Mucosa of rectum (tissue), 2 donors: ENCODE results near the gene STARD10.
A peak's percentile ranks its signal among the peaks of the same experiment; 100 is the strongest.

Experiments used
- H3K27ac ChIP-seq, 2 donors: one replicate each; pipeline ENCODE4 v1.7.0; 2013; ENCODE audit warnings: inconsistent platforms in 2 of 2, low read depth in 2 of 2, low read length in 2 of 2
- H3K27me3 ChIP-seq, 2 donors: one replicate each; pipeline ENCODE4 v1.7.0; 2013; ENCODE audit warnings: low read length in 2 of 2; ENCODE audit not compliant: control insufficient read depth in 2 of 2, insufficient read depth in 2 of 2
- H3K36me3 ChIP-seq, 2 donors: one replicate each; pipeline ENCODE4 v1.7.0; 2013; ENCODE audit warnings: low read length in 2 of 2; ENCODE audit not compliant: control insufficient read depth in 2 of 2, insufficient read depth in 2 of 2
- H3K4me1 ChIP-seq, 2 donors: one replicate each; pipeline ENCODE4 v1.7.0; 2013; ENCODE audit warnings: low read length in 2 of 2, mild to moderate bottlenecking in 1 of 2; ENCODE audit not compliant: control insufficient read depth in 2 of 2, insufficient read depth in 2 of 2
- H3K4me3 ChIP-seq, 2 donors: one replicate each; pipeline ENCODE4 v1.7.0; 2013; ENCODE audit warnings: low read length in 2 of 2
- H3K9ac ChIP-seq, 2 donors: one replicate each; pipeline ENCODE4 v1.7.0; 2013; ENCODE audit warnings: low read length in 2 of 2, low read depth in 1 of 2, mild to moderate bottlenecking in 1 of 2
- H3K9me3 ChIP-seq, 2 donors: one replicate each; pipeline ENCODE4 v1.7.0; 2013; ENCODE audit warnings: low read length in 2 of 2; ENCODE audit not compliant: control insufficient read depth in 2 of 2
- donor health status: healthy.
- donor health status: Normal muscosa, but diverticular disease.

Gene STARD10

GRCh38 chr11:72766152-72766902, 27.5 kb downstream of the STARD10 start:
- H3K27ac ChIP-seq, result no peak overlapping the region
- H3K9me3 ChIP-seq, result no peaks in the 10 kb centered on the region
- no peaks in the 10 kb centered on the region for H3K27me3 ChIP-seq
- peaks cover 13 to 17% of the 10 kb centered on the region in 2 donors for H3K4me1 ChIP-seq
- no peak overlapping the region for H3K4me3 ChIP-seq
- H3K36me3 ChIP-seq, result peaks cover 18 to 24% of the 10 kb centered on the region in 2 donors
- no peak overlapping the region for H3K9ac ChIP-seq

GRCh38 chr11:72764503-72764902, 29.3 kb downstream of the STARD10 start:
- Histone ChIP-seq H3K9me3 (no peaks in the 10 kb centered on the region), H3K4me1 (peaks cover 12 to 17% of the 10 kb centered on the region in 2 donors), H3K27ac (peak overlapping the region; percentile 63 to 65), H3K36me3 (peaks cover 15% of the 10 kb centered on the region in 2 donors), H3K9ac (peak overlapping the region in 1 of 2 donors; percentile 39), H3K4me3 (peak overlapping the region in 1 of 2 donors; percentile 13), H3K27me3 (no peaks in the 10 kb centered on the region)

DNA sequence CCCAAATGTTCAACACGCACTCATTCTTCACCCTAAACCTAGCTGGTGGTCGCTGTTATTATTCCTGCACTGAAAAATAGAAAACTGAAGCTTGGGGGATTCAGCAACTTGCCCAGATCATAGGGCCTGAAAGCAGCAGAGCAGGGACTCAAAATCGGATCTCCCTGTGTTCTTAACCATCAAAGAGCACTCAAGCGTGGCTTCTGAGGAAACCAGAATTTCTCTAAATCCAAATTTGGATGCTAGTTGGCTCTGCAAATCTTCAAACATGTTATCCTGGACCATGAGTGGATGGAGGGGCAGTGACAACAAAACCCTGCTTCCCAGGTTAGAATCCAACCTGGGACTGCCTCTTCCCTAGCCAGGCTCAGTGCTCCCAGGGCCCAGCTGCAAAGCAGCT, 30.0 kb downstream of the STARD10 start:
- peaks cover 14 to 21% of the 10 kb centered on the region in 2 donors for H3K4me1 ChIP-seq
- H3K27ac ChIP-seq, result no peak overlapping the region
- H3K4me3 ChIP-seq, result no peak overlapping the region
- H3K9me3 ChIP-seq, result no peaks in the 10 kb centered on the region
- no peaks in the 10 kb centered on the region for H3K27me3 ChIP-seq
- H3K36me3 ChIP-seq, result peaks cover 19 to 21% of the 10 kb centered on the region in 2 donors
- H3K9ac ChIP-seq, result peak overlapping the region in 1 of 2 donors; percentile 39

DNA sequence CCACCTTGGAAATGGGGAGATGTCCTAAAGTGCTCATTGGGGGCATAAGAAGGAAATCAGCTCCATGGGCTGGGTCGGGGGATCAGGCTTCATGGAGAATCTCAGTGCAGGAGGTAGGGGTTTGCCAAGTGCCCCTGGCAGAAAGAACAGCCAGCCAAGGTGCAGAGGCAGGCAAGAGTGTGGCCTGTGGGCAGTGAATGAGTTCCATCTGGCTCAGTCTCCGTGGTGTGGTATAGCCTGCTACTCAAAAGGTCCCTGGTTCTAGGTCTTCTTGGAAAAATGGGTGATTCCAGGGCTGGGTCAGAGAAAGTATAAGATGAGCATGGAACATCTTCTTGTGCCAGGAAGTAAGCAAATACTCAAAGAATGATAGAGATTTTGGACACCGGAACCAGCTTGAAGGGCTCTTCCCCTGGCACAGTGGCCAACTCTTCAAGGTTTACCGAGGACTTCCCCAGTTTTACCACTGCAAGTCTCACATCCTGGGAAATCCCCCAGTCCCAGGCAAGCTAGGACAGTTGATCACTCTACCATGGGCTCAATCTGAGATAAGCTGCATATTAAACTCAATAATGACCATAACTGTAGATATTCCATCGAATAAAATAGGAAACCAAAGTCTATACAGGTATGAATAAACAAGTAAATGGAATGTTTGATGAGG, 31.1 kb downstream of the STARD10 start:
- H3K4me3 ChIP-seq, result no peak overlapping the region
- H3K9me3 ChIP-seq, result no peaks in the 10 kb centered on the region
- H3K36me3 ChIP-seq, result peaks cover 26 to 27% of the 10 kb centered on the region in 2 donors
- H3K9ac ChIP-seq, result no peak overlapping the region
- H3K4me1 ChIP-seq, result peaks cover 14 to 21% of the 10 kb centered on the region in 2 donors
- no peak overlapping the region for H3K27ac ChIP-seq
- no peaks in the 10 kb centered on the region for H3K27me3 ChIP-seq

GRCh38 chr11:72760539-72761405, 33.1 kb downstream of the STARD10 start:
- Histone ChIP-seq H3K4me3 (no peak overlapping the region), H3K27ac (no peak overlapping the region), H3K27me3 (no peaks in the 10 kb centered on the region), H3K36me3 (peaks cover 37 to 42% of the 10 kb centered on the region in 2 donors), H3K9me3 (no peaks in the 10 kb centered on the region), H3K4me1 (peaks cover 12 to 17% of the 10 kb centered on the region in 2 donors), H3K9ac (no peak overlapping the region)

DNA sequence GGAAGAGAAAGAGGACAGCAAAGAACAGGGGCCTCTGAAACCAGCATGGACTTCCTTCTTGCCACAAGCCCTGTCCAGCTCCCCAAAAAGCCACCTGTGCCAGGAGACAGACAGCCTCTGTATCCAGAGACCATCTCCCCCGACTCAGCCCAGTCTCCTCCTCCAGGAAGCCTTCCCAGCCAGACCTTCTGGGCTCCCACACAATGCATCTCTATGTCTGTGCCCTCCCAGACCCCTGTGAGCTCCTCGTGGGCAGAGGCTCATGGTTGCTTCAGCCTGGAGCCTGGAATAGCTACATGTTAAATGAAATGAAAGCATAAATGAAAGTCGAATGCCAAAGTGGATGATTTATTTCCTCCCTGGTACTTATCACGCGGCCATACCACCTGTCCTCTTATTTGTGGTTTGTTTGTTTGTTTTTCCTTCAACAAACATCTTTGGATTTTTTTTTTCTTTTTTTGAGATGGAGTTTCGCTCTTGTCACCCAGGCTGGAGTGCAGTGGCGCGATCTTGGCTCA, 34.3 kb downstream of the STARD10 start:
- peaks cover 8 to 17% of the 10 kb centered on the region in 2 donors for H3K4me1 ChIP-seq
- no peaks in the 10 kb centered on the region for H3K27me3 ChIP-seq
- H3K4me3 ChIP-seq, result no peak overlapping the region
- H3K9ac ChIP-seq, result no peak overlapping the region
- no peak overlapping the region for H3K27ac ChIP-seq
- H3K9me3 ChIP-seq, result no peaks in the 10 kb centered on the region
- peaks cover 39 to 46% of the 10 kb centered on the region in 2 donors for H3K36me3 ChIP-seq

- H3K9ac ChIP-seq, result peak overlapping the region in 1 of 2 donors; percentile 6
- H3K4me3 ChIP-seq, result no peak overlapping the region
- H3K9me3 ChIP-seq, result no peaks in the 10 kb centered on the region
- peak overlapping the region in 1 of 2 donors; percentile 16 for H3K27ac ChIP-seq
- no peaks in the 10 kb centered on the region for H3K27me3 ChIP-seq
- H3K4me1 ChIP-seq, result peaks cover 3 to 12% of the 10 kb centered on the region in 2 donors
- peaks cover 39 to 49% of the 10 kb centered on the region in 2 donors for H3K36me3 ChIP-seq
Measured at GRCh38 chr11:72758690-72759389, 35.0 kb downstream of the STARD10 start.

GRCh38 chr11:72758304-72758689, 35.5 kb downstream of the STARD10 start:
- Histone ChIP-seq H3K27ac (peak overlapping the region in 1 of 2 donors; percentile 16), H3K9me3 (no peaks in the 10 kb centered on the region), H3K27me3 (no peaks in the 10 kb centered on the region), H3K9ac (no peak overlapping the region), H3K4me1 (peaks cover 6 to 14% of the 10 kb centered on the region in 2 donors), H3K36me3 (peaks cover 39 to 49% of the 10 kb centered on the region in 2 donors), H3K4me3 (no peak overlapping the region)

DNA sequence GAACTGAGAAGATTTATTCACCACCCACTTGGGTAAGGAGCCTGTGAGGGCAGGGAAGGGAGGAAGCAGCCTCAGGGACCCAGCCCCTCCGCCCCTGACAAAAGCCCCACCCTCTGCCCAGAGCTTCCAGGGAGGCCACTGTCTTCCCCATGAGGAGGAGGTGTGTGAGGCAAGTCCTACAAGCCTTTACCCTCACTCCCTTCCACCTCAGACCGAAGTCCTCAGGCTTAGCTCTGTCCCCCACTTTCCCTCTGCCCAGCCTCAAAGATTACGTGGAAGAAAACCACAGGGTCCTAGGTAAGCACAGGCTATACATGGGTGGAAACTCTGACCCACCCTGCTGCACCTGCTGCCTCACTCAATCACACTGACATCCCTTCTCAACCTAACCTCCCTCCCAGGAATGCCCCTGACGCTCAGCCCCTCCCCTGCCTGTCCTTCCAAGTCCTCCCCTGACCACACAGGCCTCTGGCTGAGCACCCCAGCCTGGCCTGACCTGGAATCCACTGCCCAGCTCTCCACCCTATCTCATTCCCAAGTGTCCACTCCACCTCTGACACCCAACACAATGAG, 38.0 kb downstream of the STARD10 start:
- H3K27me3 ChIP-seq, result no peaks in the 10 kb centered on the region
- no peak overlapping the region for H3K9ac ChIP-seq
- peaks cover 26 to 29% of the 10 kb centered on the region in 2 donors for H3K4me1 ChIP-seq
- peaks cover 30 to 43% of the 10 kb centered on the region in 2 donors for H3K36me3 ChIP-seq
- H3K4me3 ChIP-seq, result no peak overlapping the region
- H3K27ac ChIP-seq, result no peak overlapping the region
- no peaks in the 10 kb centered on the region for H3K9me3 ChIP-seq
